GM12878 (cell line): Measurements from ENCODE around the gene ABCC4. TPM values are rescaled to one million over a fixed set of nuclear protein-coding genes. Genes with fewer than 3 reads are reported as not detected.

ENCODE experiments used
- ATAC-seq: fragments of 200-7000 bp; cut with Tn5 transposase; 3 replicates; pipeline ENCODE4 v1.9.1; 2020; ENCODE audit warnings: mild to moderate bottlenecking, moderate library complexity
- BruUV-seq: library from RNA; stranded (reverse); fragments of 400-500 nt; replicated peaks from 2 replicates; lab custom pipeline; 2021; lab: Mats Ljungman, UMichigan
- CTCF ChIA-PET: fragments of 300-600 bp; sonication (Branson Sonifier 250); formaldehyde crosslinking; extraction: SDS; loops from one replicate; lab custom pipeline; 2021; ENCODE audit warnings: inconsistent platforms; lab: Yijun Ruan, JAX
- POLR2A ChIA-PET: fragments of 350-600 bp; formaldehyde crosslinking; extraction: SDS; loops from one replicate; lab custom pipeline; 2021; ENCODE audit warnings: inconsistent platforms; lab: Charles Lee
- RAD21 ChIA-PET: fragments of 300-600 bp; sonication (Branson Sonifier 250); formaldehyde crosslinking; loops from one replicate; lab custom pipeline; 2023; ENCODE audit warnings: antibody characterized with exemption; ENCODE audit not compliant: unreplicated experiment; lab: Charles Lee
- SMC1A ChIA-PET: fragments of 300-600 bp; sonication (Branson Sonifier 250); formaldehyde crosslinking; loops from one replicate; lab custom pipeline; 2023; ENCODE audit not compliant: unreplicated experiment, uncharacterized antibody; lab: Charles Lee
- DNase-seq: peaks from one replicate; pipeline ENCODE4 v3.0.0-alpha.2; 2011; ENCODE audit warnings: low read depth, low spot score
- FAIRE-seq: peaks from 3 replicates; lab custom pipeline; 2011; peaks lifted over from hg19 to GRCh38; lab: Jason Lieb, UNC
- H2AFZ ChIP-seq: 2 replicates; pipeline ENCODE4 v1.6.0; 2011; ENCODE audit warnings: low read depth, low read length, control low read depth; ENCODE audit not compliant: control insufficient read depth
- H3K27ac ChIP-seq: 2 replicates; pipeline ENCODE4 v1.5.1; 2011; ENCODE audit warnings: control low read depth; ENCODE audit not compliant: control insufficient read depth, insufficient read depth
- H3K27me3 ChIP-seq, 2 experiments: replicated peaks in 1 of 2; 2 replicates each; pipeline versions ENCODE4 v1.6.0 to v1.6.1; 2011; ENCODE audit warnings: low read length in 1 of 2; ENCODE audit not compliant: control insufficient read depth in 2 of 2, insufficient read depth in 2 of 2
- H3K36me3 ChIP-seq, 2 experiments: 2 replicates each; pipeline ENCODE4 v1.5.1; 2011; ENCODE audit warnings: low read length in 1 of 2; ENCODE audit not compliant: control insufficient read depth in 2 of 2, insufficient read depth in 2 of 2
- H3K4me1 ChIP-seq: 2 replicates; pipeline ENCODE4 v1.6.1; 2011; ENCODE audit warnings: mild to moderate bottlenecking, low read length, moderate library complexity, mixed read lengths; ENCODE audit not compliant: control insufficient read depth, insufficient read depth
- H3K4me2 ChIP-seq: 2 replicates; pipeline ENCODE4 v1.6.0; 2011; ENCODE audit warnings: control low read depth; ENCODE audit not compliant: control insufficient read depth, insufficient read depth
- H3K4me3 ChIP-seq: fragments of 200-600 bp; sonication (generic); 2 replicates; pipeline ENCODE4 v1.5.1; 2016
- H3K79me2 ChIP-seq: 2 replicates; pipeline ENCODE4 v1.6.0; 2011; ENCODE audit warnings: low read length; ENCODE audit not compliant: control insufficient read depth, insufficient read depth
- H3K9ac ChIP-seq: 2 replicates; pipeline ENCODE4 v1.8.0; 2011; ENCODE audit warnings: low read length, control low read depth, mixed read lengths; ENCODE audit not compliant: control insufficient read depth, insufficient read depth
- H3K9me3 ChIP-seq: replicated peaks from 3 replicates; pipeline ENCODE4 v1.5.1; 2011; ENCODE audit warnings: mild to moderate bottlenecking, low read length; ENCODE audit not compliant: control insufficient read depth, insufficient read depth
- H4K20me1 ChIP-seq: 2 replicates; pipeline ENCODE4 v1.6.0; 2011; ENCODE audit not compliant: control insufficient read depth, insufficient read depth
- CEBPZ ChIP-seq: fragments of 150-350 bp; IDR thresholded peaks from 2 replicates; pipeline ENCODE4 v1.6.1; 2016; ENCODE audit warnings: low read depth, low read length
- E4F1 ChIP-seq: fragments of 450-650 bp; IDR thresholded peaks from 2 replicates; pipeline ENCODE4 v1.6.1; 2018; ENCODE audit warnings: borderline replicate concordance, mild to moderate bottlenecking; ENCODE audit not compliant: partially characterized antibody
- FOXM1 ChIP-seq: IDR thresholded peaks from 2 replicates; pipeline ENCODE4 v1.6.1; 2012; ENCODE audit warnings: low read depth, mild to moderate bottlenecking, inconsistent platforms, low read length, moderate library complexity
- HDAC6 ChIP-seq: fragments of 200-600 bp; sonication (generic); IDR thresholded peaks from one replicate; pipeline ENCODE4 v1.8.0; 2017; ENCODE audit warnings: antibody characterized with exemption; ENCODE audit not compliant: unreplicated experiment
- IRF5 ChIP-seq: fragments of 450-650 bp; IDR thresholded peaks from 2 replicates; pipeline ENCODE4 v1.6.1; 2017; ENCODE audit warnings: borderline replicate concordance
- LARP7 ChIP-seq: fragments of 450-650 bp; IDR thresholded peaks from 2 replicates; pipeline ENCODE4 v1.6.1; 2017; ENCODE audit warnings: mild to moderate bottlenecking
- NKRF ChIP-seq: fragments of 450-650 bp; conservative IDR thresholded peaks from 2 replicates; pipeline ENCODE4 v1.6.1; 2017; ENCODE audit warnings: mild to moderate bottlenecking, moderate library complexity
- PML ChIP-seq: IDR thresholded peaks from 2 replicates; pipeline ENCODE4 v1.6.1; 2012; ENCODE audit warnings: low read length, inconsistent platforms
- SIN3A ChIP-seq: IDR thresholded peaks from 2 replicates; pipeline ENCODE4 v1.6.1; 2012; ENCODE audit warnings: low read depth, low read length, improper control_type of control experiment
- ZBTB11 ChIP-seq: fragments of 450-650 bp; formaldehyde crosslinking; IDR thresholded peaks from 2 replicates; pipeline ENCODE4 v1.5.0; 2022; ENCODE audit warnings: mild to moderate bottlenecking, missing genetic modification characterization
- ZNF217 ChIP-seq: fragments of 450-650 bp; IDR thresholded peaks from 2 replicates; pipeline ENCODE4 v1.6.1; 2017; ENCODE audit warnings: antibody characterized with exemption, mild to moderate bottlenecking
- WGBS: methylation state at CpG from one replicate; pipeline ENCODE4 v1.1.6; 2016; ENCODE audit warnings: low lambda C conversion rate; ENCODE audit not compliant: insufficient replicate concordance, insufficient coverage; ENCODE audit errors: missing lambda C conversion rate; 5-methylcytosine and 5-hydroxymethylcytosine counted together
- in situ Hi-C: fragments of 300-500 bp; cut with MboI; formaldehyde crosslinking; loops from 9 replicates; pipeline ENCODE4 v1.14.3; 2018; ENCODE audit warnings: mixed read lengths
- intact Hi-C: fragments of 100-400 bp; cut with micrococcal nuclease; formaldehyde crosslinking; loops from one replicate; pipeline ENCODE4 v1.14.2; 2022; ENCODE audit not compliant: unreplicated experiment
- polyA plus RNA-seq, 11 experiments: library from polyadenylated mRNA; depleted of rRNA in 4 of 11; unstranded in 6 of 11; stranded (reverse) in 5 of 11; fragments of >200 nt; fragmentation: Nextera tagmentation in 4 of 11; fragmentation: Illumina TruSeq in 1 of 11; extraction: Ambion mirVana in 4 of 11; extraction: Trizol in 1 of 11; gene quantifications; 1 replicate in 1 of 11; 2 replicates in 10 of 11; pipeline versions ENCODE4 v1.2.1 to v1.2.3, GENCODE V29; 2011 to 2016; ENCODE audit warnings: inconsistent platforms in 2 of 11, missing spikeins in 2 of 11, low read depth in 1 of 11
- total RNA-seq, 4 experiments: library from RNA; depleted of rRNA in 3 of 4; stranded (reverse); fragments of >200 nt in 3 of 4; fragmentation: Illumina TruSeq in 1 of 4; extraction: Trizol in 1 of 4; gene quantifications; 2 replicates each; pipeline versions ENCODE4 v1.2.1 to v1.2.3, GENCODE V29; 2013 to 2021

Gene ABCC4
- total and polyA plus RNA-seq, 10 of the 15 experiments (the other 5 are each of a cell fraction or from before 2014, with no cell fraction given) = 7.2 to 44.4 (median 24.1) TPM

GRCh38 chr13:94987081-94987480, 314.2 kb downstream of the ABCC4 start:
- SMC1A ChIA-PET = no interaction called here
- Histone ChIP-seq H3K4me1 (no peaks in the 10 kb centered on the region), H4K20me1 (no peaks in the 10 kb centered on the region), H3K36me3 (no peaks in the 10 kb centered on the region), H3K4me2 (no peak overlapping the region), H3K27me3 (peaks cover 0 to 2% of the 10 kb centered on the region in 2 experiments; a peak in 1 of 4 replicates), H3K4me3 (no peak overlapping the region), H3K9ac (no peak overlapping the region), H2AFZ (no peak overlapping the region), H3K27ac (no peak overlapping the region), H3K9me3 (no peaks in the 10 kb centered on the region), H3K79me2 (no peaks in the 10 kb centered on the region)
- FAIRE-seq (no peak), ATAC-seq (no peak), DNase-seq (no peak)
- CTCF ChIA-PET = interaction anchor here (1.6 kb wide), 1 partner anchor 415 kb away, joined by 3 read pairs; no protein-coding TSS in a partner anchor
- 57% methylated on average over 5 of the region's 5 CpGs for WGBS
- in situ Hi-C loops (no loop called here), intact Hi-C loops (no loop called here)
- BruUV-seq = no TSS peak
- POLR2A ChIA-PET = no interaction called here
- RAD21 ChIA-PET = no interaction called here
- no peak for TF ChIP-seq IRF5
- TF ChIP-seq ZBTB11 = no peak
- no peak for TF ChIP-seq PML
- TF ChIP-seq ZNF217 = no peak
- TF ChIP-seq FOXM1 = no peak
- TF ChIP-seq SIN3A = no peak
- no peak for TF ChIP-seq NKRF
- TF ChIP-seq CEBPZ = no peak
- TF ChIP-seq LARP7 = no peak
- no peak for TF ChIP-seq HDAC6
- TF ChIP-seq E4F1 = no peak
